RWPE1 (cell line): ENCODE data around the gene MPV17L2.
"Not testable (repeated sequence)": the region's sequence is repeated elsewhere in the genome, so short reads cannot be mapped to it uniquely, and the experiment has no call there.

Source experiments
- CTCF ChIA-PET: fragments of 350-600 bp; sonication (Branson Sonifier 250); formaldehyde crosslinking; extraction: SDS; loops from one replicate; lab custom pipeline; 2021; lab: Yijun Ruan, JAX
- POLR2A ChIA-PET: fragments of 400-600 bp; formaldehyde crosslinking; extraction: SDS; loops from one replicate; lab custom pipeline; 2020; ENCODE audit warnings: antibody characterized with exemption; ENCODE audit not compliant: low non-redundant PET; lab: Yijun Ruan, JAX
- DNase-seq: peaks from one replicate; pipeline ENCODE4 v3.0.0; 2012; ENCODE audit warnings: low spot score
- H3K27ac ChIP-seq: fragments of 450-650 bp; 2 replicates; pipeline ENCODE4 v1.5.1; 2017
- CTCF ChIP-seq: fragments of 450-650 bp; conservative IDR thresholded peaks from 2 replicates; pipeline ENCODE4 v1.5.1; 2017; ENCODE audit warnings: low read depth, mild to moderate bottlenecking

The MPV17L2 gene

DNA sequence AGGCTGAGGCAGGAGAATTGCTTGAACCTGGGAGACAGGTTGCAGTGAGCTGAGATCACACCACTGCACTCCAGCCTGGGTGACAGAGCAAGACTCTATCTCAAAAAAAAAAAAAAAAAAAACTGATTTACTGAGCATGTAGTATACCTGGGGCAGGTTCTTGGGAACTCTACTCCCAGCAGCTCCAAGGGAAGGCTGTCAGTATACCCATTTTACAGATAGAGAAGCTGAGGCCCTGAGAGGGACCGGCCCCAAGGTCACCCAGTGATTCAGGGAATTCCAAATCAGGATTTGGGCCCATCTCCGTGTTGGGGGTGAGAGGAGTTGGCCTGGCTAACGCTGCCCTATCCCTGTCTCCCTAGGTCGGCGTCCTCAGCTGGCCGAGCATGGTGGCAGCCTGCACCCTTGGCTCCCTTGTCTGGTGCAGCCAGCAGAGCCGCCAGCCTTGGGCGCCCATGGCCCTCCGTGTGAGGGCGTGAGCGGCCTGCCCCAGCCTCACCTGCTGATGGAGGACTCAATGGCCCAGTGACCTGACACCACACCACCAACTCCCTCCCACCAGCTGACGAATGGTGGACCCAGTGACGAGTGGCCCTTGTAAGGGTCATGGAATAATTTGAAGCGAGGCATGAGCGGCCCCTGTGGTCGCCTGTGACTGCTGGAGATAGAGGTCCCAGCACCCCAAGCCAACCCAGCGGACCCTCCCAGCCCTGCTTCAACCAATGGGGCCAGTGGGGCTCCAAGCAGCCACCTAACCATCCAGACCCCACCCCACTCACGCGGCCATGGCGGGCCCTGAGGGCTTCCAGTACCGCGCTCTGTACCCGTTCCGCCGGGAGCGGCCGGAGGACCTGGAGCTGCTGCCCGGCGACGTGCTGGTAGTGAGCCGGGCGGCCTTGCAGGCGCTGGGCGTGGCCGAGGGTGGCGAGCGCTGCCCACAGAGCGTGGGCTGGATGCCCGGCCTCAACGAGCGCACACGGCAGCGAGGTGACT is 37.6 kb upstream of the MPV17L2 start:
- no peak for DNase-seq
- ChIA-PET POLR2A (no interaction called here), CTCF (interaction anchor here (1.1 to 1.5 kb wide), 2 partner anchors 13 to 96 kb away, joined by 3 to 4 read pairs; no protein-coding TSS in a partner anchor)
- TF ChIP-seq CTCF, result no peak
- peak overlapping the region; percentile 99 for H3K27ac ChIP-seq

DNA sequence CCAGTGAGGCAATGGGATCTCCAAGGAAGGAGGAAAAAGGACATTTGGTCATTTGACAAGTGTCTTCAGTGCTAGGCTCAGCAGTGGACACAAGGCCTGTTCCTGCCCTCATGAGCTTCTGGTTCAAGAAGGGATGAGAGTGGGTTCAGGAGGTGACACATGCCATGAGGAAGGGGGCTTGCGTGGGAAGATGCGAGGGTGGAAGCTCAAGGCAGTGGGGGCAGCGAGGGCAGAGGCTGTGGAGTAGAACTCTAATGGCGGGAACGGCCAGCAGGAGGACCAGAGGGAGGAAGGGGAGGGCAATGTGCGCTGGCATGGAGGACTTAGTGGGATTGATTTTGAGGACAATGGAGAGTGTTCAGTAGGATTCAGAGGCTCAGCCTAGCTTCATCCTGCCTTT is 36.8 kb upstream of the MPV17L2 start:
- peak overlapping the region; percentile 99 for H3K27ac ChIP-seq
- CTCF ChIA-PET, result interaction anchor here (0.6 to 1.5 kb wide), 3 partner anchors 12 to 171 kb away, joined by 3 to 4 read pairs (median 3); no protein-coding TSS in a partner anchor
- no peak for DNase-seq
- POLR2A ChIA-PET, result no interaction called here
- TF ChIP-seq CTCF, result no peak

DNA sequence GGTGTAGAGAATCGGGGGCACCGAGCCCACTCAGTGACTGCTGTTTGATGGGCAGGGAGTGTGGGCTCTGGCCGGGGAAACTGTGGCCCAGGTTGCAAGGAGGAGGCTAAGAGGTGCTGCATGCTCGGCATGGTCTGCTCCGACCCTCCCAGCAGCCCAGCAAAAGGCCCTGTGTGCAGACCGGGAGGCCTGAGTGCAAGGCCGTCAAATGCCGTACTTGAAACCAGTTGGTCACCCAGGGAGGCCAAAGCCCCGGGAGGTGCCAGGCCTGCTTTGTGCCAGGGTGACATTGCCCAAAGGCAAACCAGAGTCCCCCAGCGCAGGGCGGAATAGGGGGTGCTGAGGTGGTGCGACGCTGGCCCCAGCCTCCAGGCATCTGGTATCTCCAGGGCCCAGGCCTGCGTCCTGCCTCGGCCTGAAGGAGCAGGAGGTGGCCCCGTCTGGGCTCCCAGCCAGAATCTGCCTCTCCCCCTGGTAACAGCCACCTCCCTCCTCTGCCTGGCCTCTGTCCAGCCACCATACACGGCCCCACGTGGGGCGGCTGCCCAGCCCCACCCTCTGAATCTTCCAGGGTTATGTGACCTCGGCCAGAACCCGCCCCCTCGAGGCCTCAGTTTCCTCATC is 36.1 kb upstream of the MPV17L2 start:
- ChIA-PET CTCF (interaction anchor here (0.6 to 1.5 kb wide), 2 partner anchors 11 to 171 kb away, joined by 3 to 4 read pairs; no protein-coding TSS in a partner anchor), POLR2A (no interaction called here)
- DNase-seq, result peak; percentile 96
- peak overlapping the region; percentile 99 for H3K27ac ChIP-seq
- no peak for TF ChIP-seq CTCF

- ChIA-PET POLR2A (no interaction called here), CTCF (interaction anchor here (1.1 kb wide), 2 partner anchors 10 to 51 kb away, joined by 3 read pairs; no protein-coding TSS in a partner anchor)
- DNase-seq, result peak; percentile 81
- H3K27ac ChIP-seq, result peak overlapping the region; percentile 99
- peak; percentile 29; the same call in 1 of the 2 replicates for TF ChIP-seq CTCF
Measured at GRCh38 chr19:18157465-18158063, 35.5 kb upstream of the MPV17L2 start.

- no peak for TF ChIP-seq CTCF
- H3K27ac ChIP-seq, result peak overlapping the region; percentile 99
- DNase-seq, result no peak
- POLR2A ChIA-PET, result no interaction called here
- CTCF ChIA-PET, result interaction anchor here (1.1 kb wide), 2 partner anchors 9 to 50 kb away, joined by 3 read pairs; no protein-coding TSS in a partner anchor
Measured at GRCh38 chr19:18158467-18158866, 34.6 kb upstream of the MPV17L2 start.

DNA sequence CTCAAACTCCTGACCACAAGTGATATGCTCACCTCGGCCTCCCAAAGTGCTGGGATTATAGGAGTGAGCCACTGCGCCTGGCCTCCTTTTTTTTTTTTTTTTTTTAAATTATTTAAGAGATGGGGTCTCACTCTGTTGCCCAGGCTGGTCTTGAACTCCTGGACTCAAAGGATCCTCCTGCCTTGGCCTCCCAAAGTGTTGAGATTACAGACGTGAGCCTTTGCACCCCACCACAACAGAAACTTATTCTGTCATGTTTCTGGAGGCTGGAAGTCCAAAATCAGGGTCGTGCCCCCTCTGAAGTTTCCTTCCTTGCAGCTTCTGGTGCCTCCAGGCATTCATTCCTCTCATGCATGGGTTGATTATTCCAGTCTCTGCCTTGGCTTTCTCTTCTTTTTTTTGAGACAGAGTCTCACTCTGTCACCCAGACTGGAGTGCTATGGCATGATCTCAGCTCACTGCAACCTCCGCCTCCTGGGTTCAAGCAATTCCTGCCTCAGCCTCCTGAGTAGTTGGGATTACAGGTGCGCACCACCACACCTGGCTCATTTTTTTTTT is 33.9 kb upstream of the MPV17L2 start:
- H3K27ac ChIP-seq, result peak overlapping the region; percentile 99
- CTCF ChIA-PET, result interaction anchor here (0.7 kb wide), 1 partner anchor 855 kb away, joined by 4 read pairs; no protein-coding TSS in a partner anchor
- DNase-seq, POLR2A ChIA-PET: not testable (repeated sequence)
